T-helper 17 cell (primary cell): ENCODE measurements around the gene STARD9. TPM values are rescaled to one million over a fixed set of nuclear protein-coding genes. Genes with fewer than 3 reads are reported as not detected.
"Not testable (repeated sequence)": the region's sequence is repeated elsewhere in the genome, so short reads cannot be mapped to it uniquely, and the experiment has no call there.

Experiments
- ATAC-seq: fragments of 150-1000 bp; cut with Tn5 transposase; 2 replicates; pipeline ENCODE4 v1.10.0; 2021; ENCODE audit warnings: mild to moderate bottlenecking, moderate library complexity
- DNase-seq, 3 donors: peaks; one replicate each; pipeline versions ENCODE4 v3.0.0 to v3.0.0-alpha.2; 2020 to 2021
- H3K9me3 ChIP-seq: one replicate; pipeline ENCODE4 v1.7.0; 2013; ENCODE audit warnings: low read length, mild to moderate bottlenecking; ENCODE audit not compliant: control insufficient read depth, poor library complexity, severe bottlenecking
- H3K27ac Mint-ChIP-seq: one replicate; pipeline ENCODE4 v1.8.0; 2022; ENCODE audit warnings: mild to moderate bottlenecking, moderate library complexity, mixed read lengths
- H3K27me3 Mint-ChIP-seq: one replicate; pipeline ENCODE4 v1.8.0; 2022; ENCODE audit warnings: mixed read lengths
- H3K36me3 Mint-ChIP-seq: one replicate; pipeline ENCODE4 v1.8.0; 2022; ENCODE audit warnings: low read depth, mixed read lengths
- H3K4me1 Mint-ChIP-seq: one replicate; pipeline ENCODE4 v1.8.0; 2022; ENCODE audit warnings: mild to moderate bottlenecking, mixed read lengths
- H3K4me3 Mint-ChIP-seq: one replicate; pipeline ENCODE4 v1.8.0; 2022; ENCODE audit warnings: mild to moderate bottlenecking, moderate library complexity, mixed read lengths
- total RNA-seq, 4 donors: library from RNA in 2 of 4; stranded (reverse) in 2 of 4; gene quantifications; one replicate each; pipeline ENCODE4 v1.2.3 and lab custom pipeline; 2022 to 2026

STARD9 gene
- total RNA-seq, 2 donors from 2014 or later = 4.1 to 5.9 TPM

GRCh38 chr15:42595626-42596240 is 20.3 kb downstream of the STARD9 start:
- Mint-ChIP-seq H3K36me3 (peaks cover 6% of the 10 kb centered on the region), H3K4me1 (peaks cover 10% of the 10 kb centered on the region), H3K27ac (no peak overlapping the region), H3K4me3 (no peak overlapping the region), H3K27me3 (no peaks in the 10 kb centered on the region)
- no peaks in the 10 kb centered on the region for H3K9me3 ChIP-seq
- DNase-seq (no peak), ATAC-seq (no peak)

DNA sequence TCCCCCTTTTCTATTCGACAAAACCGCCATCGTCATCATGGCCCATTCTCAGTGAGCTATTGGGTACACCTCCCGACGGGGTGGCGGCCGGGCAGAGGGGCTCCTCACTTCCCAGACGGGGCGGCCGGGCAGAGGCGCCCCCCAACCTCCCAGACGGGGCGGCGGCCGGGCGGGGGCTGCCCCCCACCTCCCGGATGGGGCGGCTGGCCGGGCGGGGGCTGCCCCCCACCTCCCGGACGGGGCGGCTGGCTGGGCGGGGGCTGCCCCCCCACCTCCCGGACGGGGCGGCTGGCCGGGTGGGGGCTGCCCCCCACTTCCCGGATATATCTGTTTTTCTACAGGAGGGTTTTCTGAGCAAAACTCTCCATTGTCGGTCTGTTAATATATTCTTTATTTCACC is 25.9 kb downstream of the STARD9 start:
- H3K27me3 Mint-ChIP-seq, H3K9me3 ChIP-seq, ATAC-seq, H3K36me3 Mint-ChIP-seq, DNase-seq, H3K27ac Mint-ChIP-seq, H3K4me3 Mint-ChIP-seq: not testable (repeated sequence)
- H3K4me1 Mint-ChIP-seq = peaks cover 15% of the 10 kb centered on the region

DNA sequence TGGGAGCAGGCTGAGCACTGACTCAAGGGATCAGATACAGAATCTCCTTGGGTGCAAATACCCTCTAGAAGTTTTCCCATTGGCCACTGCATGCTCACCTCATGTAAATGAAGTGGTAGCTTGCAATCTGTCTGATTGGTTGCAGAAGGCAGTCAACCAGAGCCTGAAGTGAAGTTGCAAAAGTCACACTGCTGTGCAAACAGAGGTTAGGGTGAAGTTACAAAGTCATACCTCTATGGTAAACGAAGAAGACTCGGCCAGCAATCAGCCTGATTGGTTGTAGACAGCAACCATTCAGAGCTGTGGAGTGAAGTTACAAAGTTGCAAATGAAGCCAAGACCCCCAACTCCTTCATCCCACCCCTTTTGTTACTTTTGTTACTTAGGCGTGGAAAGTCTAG is 27.1 kb downstream of the STARD9 start:
- Mint-ChIP-seq H3K4me1 (peaks cover 15% of the 10 kb centered on the region), H3K27ac (no peak overlapping the region)

GRCh38 chr15:42603978-42604377 is 28.6 kb downstream of the STARD9 start:
- no peak overlapping the region for H3K27ac Mint-ChIP-seq
- H3K36me3 Mint-ChIP-seq = no peaks in the 10 kb centered on the region
- H3K27me3 Mint-ChIP-seq = no peaks in the 10 kb centered on the region
- DNase-seq = no peak
- peaks cover 29% of the 10 kb centered on the region for H3K4me1 Mint-ChIP-seq
- H3K4me3 Mint-ChIP-seq = no peak overlapping the region
- no peak for ATAC-seq
- H3K9me3 ChIP-seq = no peaks in the 10 kb centered on the region

More for the DNA sequence above, 27.1 kb downstream of the STARD9 start:
- ATAC-seq (no peak), DNase-seq (no peak)
- Mint-ChIP-seq H3K27me3 (no peaks in the 10 kb centered on the region), H3K4me3 (no peak overlapping the region), H3K36me3 (no peaks in the 10 kb centered on the region)
- H3K9me3 ChIP-seq = no peaks in the 10 kb centered on the region

DNA sequence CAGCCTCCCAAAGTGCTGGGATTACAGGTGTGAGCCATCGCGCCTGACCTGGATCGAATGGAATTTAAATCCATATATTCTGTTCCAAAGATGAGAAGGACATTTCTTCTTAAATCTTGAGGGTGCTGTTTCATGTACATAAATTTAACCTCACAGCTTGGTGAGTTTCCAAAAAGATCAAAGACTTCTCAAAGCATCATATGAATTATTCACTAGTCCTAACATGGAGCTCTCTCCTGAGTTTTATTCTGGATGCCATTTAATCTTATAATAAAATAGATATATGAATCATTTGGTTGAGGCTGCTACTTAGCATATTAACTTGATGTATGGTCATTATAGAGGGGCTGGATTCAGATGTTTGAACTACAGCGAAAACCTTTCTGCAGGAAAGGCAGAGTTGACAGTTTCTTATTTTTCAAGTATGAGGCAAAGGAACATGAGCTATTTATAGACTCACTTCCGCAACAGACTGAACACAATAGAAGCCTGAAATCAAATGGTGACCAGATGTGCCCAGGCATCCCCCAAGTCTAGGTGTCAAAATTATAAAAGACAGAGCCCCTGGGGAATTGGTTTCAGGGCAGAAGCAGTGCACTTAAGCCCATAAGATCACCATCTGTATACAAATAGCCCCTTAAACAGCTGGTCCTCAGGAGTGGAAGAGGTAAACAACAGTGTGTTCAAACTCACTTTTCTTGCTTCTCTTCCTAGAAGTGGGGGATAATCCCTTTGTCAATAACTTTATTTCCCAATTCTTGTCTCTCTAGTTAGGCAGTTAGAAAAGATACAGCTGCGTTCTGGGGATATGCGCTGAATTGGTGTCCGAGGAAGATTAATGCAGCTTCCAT is 29.7 kb downstream of the STARD9 start:
- DNase-seq = no peak
- no peaks in the 10 kb centered on the region for H3K9me3 ChIP-seq
- no peak overlapping the region for H3K27ac Mint-ChIP-seq
- H3K4me1 Mint-ChIP-seq = peaks cover 27% of the 10 kb centered on the region
- H3K4me3 Mint-ChIP-seq = no peak overlapping the region
- no peak for ATAC-seq
- H3K36me3 Mint-ChIP-seq = no peaks in the 10 kb centered on the region
- H3K27me3 Mint-ChIP-seq = no peaks in the 10 kb centered on the region

- Mint-ChIP-seq H3K4me1 (peaks cover 26% of the 10 kb centered on the region), H3K36me3 (no peaks in the 10 kb centered on the region)
- ATAC-seq = no peak
These were observed 30.4 kb downstream of the STARD9 start for GRCh38 chr15:42605796-42606195.

DNA sequence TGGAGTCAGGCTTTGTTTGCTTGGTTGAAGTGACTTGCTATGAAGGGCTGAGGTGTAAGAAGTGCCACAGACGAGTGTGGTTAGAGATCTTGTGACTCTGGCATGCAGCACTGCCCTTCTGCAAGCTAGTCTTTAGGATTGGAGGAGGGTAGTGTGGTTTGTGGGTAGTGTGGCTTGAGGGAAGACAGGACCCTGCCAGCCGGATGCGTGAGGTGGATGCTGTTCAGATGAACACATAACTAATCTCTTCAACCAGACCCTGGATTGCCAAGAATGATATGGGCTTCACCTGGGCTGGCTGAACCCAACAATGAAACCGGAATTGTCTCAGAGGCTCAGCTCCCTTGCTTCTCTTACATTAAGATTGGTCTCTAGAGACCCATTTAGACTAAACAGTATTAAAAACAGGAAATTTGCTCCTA is 32.7 kb downstream of the STARD9 start:
- Mint-ChIP-seq H3K27me3 (no peaks in the 10 kb centered on the region), H3K27ac (peak overlapping the region; percentile 54), H3K36me3 (no peaks in the 10 kb centered on the region), H3K4me1 (peaks cover 26% of the 10 kb centered on the region), H3K4me3 (peak overlapping the region; percentile 50)
- peak; percentile 78 for ATAC-seq
- H3K9me3 ChIP-seq = no peaks in the 10 kb centered on the region
- no peak for DNase-seq

More at GRCh38 chr15:42605796-42606195, 30.4 kb downstream of the STARD9 start:
- no peaks in the 10 kb centered on the region for H3K27me3 Mint-ChIP-seq
- no peak overlapping the region for H3K27ac Mint-ChIP-seq
- no peak for DNase-seq
- H3K9me3 ChIP-seq = no peaks in the 10 kb centered on the region
- no peak overlapping the region for H3K4me3 Mint-ChIP-seq

- Mint-ChIP-seq H3K27me3 (no peaks in the 10 kb centered on the region), H3K4me1 (peaks cover 26% of the 10 kb centered on the region), H3K36me3 (no peaks in the 10 kb centered on the region), H3K27ac (peak overlapping the region; percentile 54), H3K4me3 (peak overlapping the region; percentile 52)
- ATAC-seq (no peak), DNase-seq (no peak)
- no peaks in the 10 kb centered on the region for H3K9me3 ChIP-seq
These were observed 33.5 kb downstream of the STARD9 start for GRCh38 chr15:42608752-42609488.

DNA sequence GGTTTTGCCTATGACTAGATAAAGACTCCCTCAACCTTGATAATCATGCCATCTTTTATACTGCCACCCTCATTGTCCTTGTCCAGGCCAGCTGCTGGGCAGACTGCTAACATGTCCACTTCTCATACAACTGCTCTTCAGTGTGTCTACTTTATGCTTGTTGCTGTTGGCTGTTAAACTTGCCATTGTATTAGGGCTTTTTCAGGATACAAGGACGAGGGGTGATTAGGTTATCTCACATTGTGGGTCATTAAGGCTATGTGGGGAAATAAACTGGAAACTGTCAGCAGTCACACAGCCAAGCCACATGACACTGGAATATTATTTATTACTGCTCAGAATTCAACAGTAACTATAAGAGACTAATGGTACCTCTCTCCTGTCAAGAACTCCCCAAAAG is 36.1 kb downstream of the STARD9 start:
- no peaks in the 10 kb centered on the region for H3K27me3 Mint-ChIP-seq
- no peak overlapping the region for H3K4me3 Mint-ChIP-seq
- no peak overlapping the region for H3K27ac Mint-ChIP-seq
- H3K4me1 Mint-ChIP-seq = peaks cover 18% of the 10 kb centered on the region
- DNase-seq = no peak
- H3K36me3 Mint-ChIP-seq = no peaks in the 10 kb centered on the region
- H3K9me3 ChIP-seq = no peaks in the 10 kb centered on the region
- no peak for ATAC-seq

GRCh38 chr15:42612367-42612912 is 37.0 kb downstream of the STARD9 start:
- Mint-ChIP-seq H3K27me3 (no peaks in the 10 kb centered on the region), H3K4me1 (peaks cover 18% of the 10 kb centered on the region), H3K4me3 (no peak overlapping the region), H3K36me3 (no peaks in the 10 kb centered on the region), H3K27ac (no peak overlapping the region)
- H3K9me3 ChIP-seq = no peaks in the 10 kb centered on the region
- ATAC-seq = no peak
- DNase-seq = no peak

- Mint-ChIP-seq H3K36me3 (no peaks in the 10 kb centered on the region), H3K4me3 (no peak overlapping the region), H3K27ac (no peak overlapping the region), H3K4me1 (peaks cover 2% of the 10 kb centered on the region), H3K27me3 (no peaks in the 10 kb centered on the region)
- ATAC-seq = no peak
- H3K9me3 ChIP-seq = no peaks in the 10 kb centered on the region
- no peak for DNase-seq
These were observed 40.7 kb downstream of the STARD9 start for GRCh38 chr15:42616107-42616506.

DNA sequence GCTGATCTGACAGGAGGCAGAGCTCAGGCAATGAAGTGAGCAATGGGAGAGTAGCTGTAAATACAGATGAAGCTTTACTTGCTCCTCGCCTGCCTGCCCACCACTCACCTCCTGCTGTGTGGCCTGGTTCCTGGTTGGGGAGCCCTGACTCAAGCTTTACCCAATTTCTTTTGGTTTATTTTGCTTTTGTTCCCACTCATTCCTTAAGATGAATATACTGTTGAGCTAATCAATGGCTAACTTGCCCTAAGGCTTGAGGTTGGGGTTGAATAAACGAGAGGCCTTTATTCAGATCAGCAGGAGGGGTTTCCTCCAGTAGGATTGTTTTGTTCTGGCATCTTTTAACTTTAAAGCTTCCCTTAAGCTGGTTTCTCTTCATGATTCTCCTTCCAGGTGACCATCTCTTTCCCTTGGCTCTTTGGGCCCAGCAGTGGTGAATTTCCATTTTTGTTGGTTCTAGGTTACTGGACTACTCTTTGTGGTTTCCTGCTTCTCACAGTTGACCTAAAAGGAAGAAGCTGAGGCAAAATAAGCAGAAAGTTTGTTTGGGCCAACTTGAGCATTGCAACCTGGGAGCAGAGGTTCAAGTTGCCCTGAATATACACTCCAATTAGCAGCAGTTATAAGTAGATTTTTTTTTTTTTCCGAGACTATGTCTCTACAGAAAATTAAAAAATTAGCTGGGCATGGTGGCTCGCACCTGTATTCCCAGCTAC is 44.4 kb downstream of the STARD9 start:
- H3K4me3 Mint-ChIP-seq = no peak overlapping the region
- no peaks in the 10 kb centered on the region for H3K36me3 Mint-ChIP-seq
- H3K27me3 Mint-ChIP-seq = no peaks in the 10 kb centered on the region
- H3K9me3 ChIP-seq = no peaks in the 10 kb centered on the region
- H3K4me1 Mint-ChIP-seq = peaks cover 4% of the 10 kb centered on the region
- no peak for DNase-seq
- ATAC-seq = no peak
- H3K27ac Mint-ChIP-seq = no peak overlapping the region
